OCI-LY7 (cell line): ENCODE measurements around the gene NBL1.

Source experiments
- EZH2phosphoT487 ChIP-seq: fragments of 200-600 bp; sonication (generic); IDR thresholded peaks from 2 replicates; pipeline ENCODE4 v1.6.1; 2018; ENCODE audit warnings: low read depth, borderline replicate concordance, mild to moderate bottlenecking, mixed run types, antibody characterized with exemption, low read length, moderate library complexity, mixed read lengths
- TF ChIP-seq, protein P1 (sequence below): fragments of 200-600 bp; sonication (generic); conservative IDR thresholded peaks from 2 replicates; pipeline ENCODE4 v1.5.1; 2014; ENCODE audit warnings: mild to moderate bottlenecking, antibody characterized with exemption, low read length, moderate library complexity, mixed read lengths

GRCh38 chr1:19682901-19683300 is 38.8 kb downstream of the NBL1 start:
- TF ChIP-seq, protein P1, sequence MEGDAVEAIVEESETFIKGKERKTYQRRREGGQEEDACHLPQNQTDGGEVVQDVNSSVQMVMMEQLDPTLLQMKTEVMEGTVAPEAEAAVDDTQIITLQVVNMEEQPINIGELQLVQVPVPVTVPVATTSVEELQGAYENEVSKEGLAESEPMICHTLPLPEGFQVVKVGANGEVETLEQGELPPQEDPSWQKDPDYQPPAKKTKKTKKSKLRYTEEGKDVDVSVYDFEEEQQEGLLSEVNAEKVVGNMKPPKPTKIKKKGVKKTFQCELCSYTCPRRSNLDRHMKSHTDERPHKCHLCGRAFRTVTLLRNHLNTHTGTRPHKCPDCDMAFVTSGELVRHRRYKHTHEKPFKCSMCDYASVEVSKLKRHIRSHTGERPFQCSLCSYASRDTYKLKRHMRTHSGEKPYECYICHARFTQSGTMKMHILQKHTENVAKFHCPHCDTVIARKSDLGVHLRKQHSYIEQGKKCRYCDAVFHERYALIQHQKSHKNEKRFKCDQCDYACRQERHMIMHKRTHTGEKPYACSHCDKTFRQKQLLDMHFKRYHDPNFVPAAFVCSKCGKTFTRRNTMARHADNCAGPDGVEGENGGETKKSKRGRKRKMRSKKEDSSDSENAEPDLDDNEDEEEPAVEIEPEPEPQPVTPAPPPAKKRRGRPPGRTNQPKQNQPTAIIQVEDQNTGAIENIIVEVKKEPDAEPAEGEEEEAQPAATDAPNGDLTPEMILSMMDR, result no peak
- no peak for TF ChIP-seq EZH2phosphoT487
